Jurkat, Clone E6-1 (cell line): ENCODE data around the gene KLK13.

Experiments used
- DNase-seq: peaks from one replicate; pipeline ENCODE4 v3.0.0-alpha.2; 2011; ENCODE audit warnings: low read depth, low spot score
- H3K4me3 ChIP-seq: 2 replicates; pipeline ENCODE4 v1.5.1; 2011; ENCODE audit warnings: mild to moderate bottlenecking, low read length, control low read depth, moderate library complexity

The KLK13 gene

GRCh38 chr19:51007488-51007887 lies 57.4 kb downstream of the KLK13 start:
- H3K4me3 ChIP-seq: no peak overlapping the region
- no peak for DNase-seq

- H3K4me3 ChIP-seq: no peak overlapping the region
- DNase-seq: no peak
Observed at GRCh38 chr19:51006406-51006805, 58.5 kb downstream of the KLK13 start.
